Chondrocyte (in vitro differentiated cells): ENCODE data around the gene TPO. TPM values are rescaled to one million over a fixed set of nuclear protein-coding genes. Genes with fewer than 3 reads are reported as not detected.

Source experiments
- DNase-seq: peaks from one replicate; pipeline ENCODE4 v3.0.0; 2021; ENCODE audit warnings: mixed read lengths, low spot score
- H3K27ac Mint-ChIP-seq: one replicate; pipeline ENCODE4 v1.8.0; 2021; ENCODE audit warnings: mild to moderate bottlenecking, moderate library complexity, mixed read lengths; ENCODE audit not compliant: unreplicated experiment
- H3K27me3 Mint-ChIP-seq: 2 replicates; pipeline ENCODE4 v1.8.0; 2021; ENCODE audit warnings: low read depth, mixed read lengths
- H3K36me3 Mint-ChIP-seq: 2 replicates; pipeline ENCODE4 v1.8.0; 2021; ENCODE audit warnings: low read depth, mixed read lengths
- H3K4me1 Mint-ChIP-seq: 2 replicates; pipeline ENCODE4 v1.8.0; 2021; ENCODE audit warnings: low read depth, mild to moderate bottlenecking, mixed read lengths
- H3K4me3 Mint-ChIP-seq: one replicate; pipeline ENCODE4 v1.8.0; 2021; ENCODE audit warnings: mild to moderate bottlenecking, moderate library complexity, mixed read lengths; ENCODE audit not compliant: unreplicated experiment
- H3K9me3 Mint-ChIP-seq: 2 replicates; pipeline ENCODE4 v1.8.0; 2021; ENCODE audit warnings: low read depth, mixed read lengths
- CTCF ChIP-seq: fragments of 200-600 bp; sonication (generic); IDR thresholded peaks from 2 replicates; pipeline ENCODE4 v1.5.0; 2021; ENCODE audit warnings: antibody characterized with exemption, mild to moderate bottlenecking, moderate library complexity
- total RNA-seq: library from RNA; stranded (reverse); gene quantifications from 3 replicates; pipeline ENCODE4 v1.2.1, GENCODE V29; 2021

The TPO gene
- total RNA-seq, 1 donor from 2014 or later, result not detected

- Mint-ChIP-seq H3K27me3 (peaks cover 9% of the 10 kb centered on the region), H3K9me3 (no peaks in the 10 kb centered on the region), H3K4me3 (no peak overlapping the region), H3K27ac (no peak overlapping the region), H3K36me3 (no peaks in the 10 kb centered on the region), H3K4me1 (no peaks in the 10 kb centered on the region)
- no peak for TF ChIP-seq CTCF
- DNase-seq, result no peak
Observed at GRCh38 chr2:1540481-1540880, 127.2 kb downstream of the TPO start.

GRCh38 chr2:1541040-1541439 is 127.8 kb downstream of the TPO start:
- H3K4me1 Mint-ChIP-seq, result peaks cover under 1% of the 10 kb centered on the region
- no peak for DNase-seq
- peaks cover 9% of the 10 kb centered on the region for H3K27me3 Mint-ChIP-seq
- no peaks in the 10 kb centered on the region for H3K36me3 Mint-ChIP-seq
- no peaks in the 10 kb centered on the region for H3K9me3 Mint-ChIP-seq
- H3K4me3 Mint-ChIP-seq, result no peak overlapping the region
- TF ChIP-seq CTCF, result no peak
- H3K27ac Mint-ChIP-seq, result no peak overlapping the region

DNA sequence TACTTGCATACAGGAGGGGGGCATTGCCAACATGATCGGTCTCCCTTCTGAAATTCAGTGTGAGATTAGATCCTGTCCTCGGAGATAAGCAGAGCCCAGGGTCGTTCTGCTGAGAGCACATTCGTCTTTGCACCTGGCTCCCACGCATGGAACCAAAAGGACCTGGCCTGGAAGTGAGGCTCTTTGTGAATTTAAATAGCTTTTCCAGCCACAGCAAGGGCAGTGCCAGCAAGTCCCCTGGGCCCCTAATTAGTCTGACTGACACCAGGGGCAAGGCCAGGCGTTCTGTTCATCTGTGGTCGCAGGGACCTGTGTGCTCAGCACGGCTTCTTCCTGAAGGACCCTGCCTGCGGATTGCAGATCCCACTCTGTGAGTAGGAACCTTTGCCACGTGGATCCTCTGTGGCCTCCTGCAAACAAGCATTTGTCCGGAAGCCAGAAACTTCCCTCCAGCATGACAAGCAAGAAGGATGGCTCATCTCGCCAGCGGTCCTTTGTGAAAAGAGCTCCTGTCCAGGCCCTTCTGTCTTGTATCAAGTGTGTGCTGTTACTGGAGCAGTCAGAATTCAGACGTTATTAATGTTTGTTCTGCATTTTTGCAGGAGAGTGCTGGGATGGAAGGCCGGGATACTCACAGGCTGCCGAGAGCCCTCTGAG is 128.7 kb downstream of the TPO start:
- DNase-seq, result no peak
- H3K4me1 Mint-ChIP-seq, result peaks cover 2% of the 10 kb centered on the region
- peaks cover 9% of the 10 kb centered on the region for H3K27me3 Mint-ChIP-seq
- no peaks in the 10 kb centered on the region for H3K9me3 Mint-ChIP-seq
- no peak for TF ChIP-seq CTCF
- H3K27ac Mint-ChIP-seq, result no peak overlapping the region
- no peaks in the 10 kb centered on the region for H3K36me3 Mint-ChIP-seq
- H3K4me3 Mint-ChIP-seq, result no peak overlapping the region

DNA sequence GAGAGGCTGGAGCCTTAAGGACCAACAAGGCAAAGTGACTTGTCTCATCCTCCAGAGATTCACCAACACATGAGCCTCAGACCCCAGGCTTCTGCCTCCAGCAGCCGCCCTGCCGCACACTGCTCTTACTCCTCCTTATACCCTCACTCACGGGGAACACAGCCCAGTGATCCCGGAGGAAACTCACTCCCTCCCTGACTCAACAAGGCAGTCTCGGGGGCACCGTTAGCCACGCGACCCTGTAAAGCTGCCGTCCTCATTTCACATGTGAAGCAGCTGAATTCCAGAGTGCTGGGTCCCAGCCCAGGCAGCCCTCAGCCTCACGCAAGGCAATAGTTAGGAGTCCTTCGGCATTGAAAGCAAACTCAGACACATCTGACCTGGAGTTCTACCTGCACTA is 129.7 kb downstream of the TPO start:
- Mint-ChIP-seq H3K4me3 (no peak overlapping the region), H3K27me3 (peaks cover 8% of the 10 kb centered on the region), H3K4me1 (peaks cover 2% of the 10 kb centered on the region), H3K9me3 (no peaks in the 10 kb centered on the region), H3K27ac (no peak overlapping the region), H3K36me3 (no peaks in the 10 kb centered on the region)
- no peak for TF ChIP-seq CTCF
- no peak for DNase-seq

- H3K27me3 Mint-ChIP-seq, result peaks cover 5% of the 10 kb centered on the region
- H3K27ac Mint-ChIP-seq, result no peak overlapping the region
- H3K4me3 Mint-ChIP-seq, result no peak overlapping the region
- TF ChIP-seq CTCF, result no peak
- peak; percentile 75 for DNase-seq
- peaks cover 2% of the 10 kb centered on the region for H3K4me1 Mint-ChIP-seq
- no peaks in the 10 kb centered on the region for H3K36me3 Mint-ChIP-seq
- no peaks in the 10 kb centered on the region for H3K9me3 Mint-ChIP-seq
Observed at GRCh38 chr2:1543776-1544477, 130.7 kb downstream of the TPO start.
